Measurements from ENCODE around the gene LOXHD1. TPM values are rescaled to one million over a fixed set of nuclear protein-coding genes. Genes with fewer than 3 reads are reported as not detected.

The LOXHD1 gene
- total and polyA plus RNA-seq, 10 of the 15 experiments (the other 5 are each of a cell fraction or from before 2014, with no cell fraction given) = not detected

DNA sequence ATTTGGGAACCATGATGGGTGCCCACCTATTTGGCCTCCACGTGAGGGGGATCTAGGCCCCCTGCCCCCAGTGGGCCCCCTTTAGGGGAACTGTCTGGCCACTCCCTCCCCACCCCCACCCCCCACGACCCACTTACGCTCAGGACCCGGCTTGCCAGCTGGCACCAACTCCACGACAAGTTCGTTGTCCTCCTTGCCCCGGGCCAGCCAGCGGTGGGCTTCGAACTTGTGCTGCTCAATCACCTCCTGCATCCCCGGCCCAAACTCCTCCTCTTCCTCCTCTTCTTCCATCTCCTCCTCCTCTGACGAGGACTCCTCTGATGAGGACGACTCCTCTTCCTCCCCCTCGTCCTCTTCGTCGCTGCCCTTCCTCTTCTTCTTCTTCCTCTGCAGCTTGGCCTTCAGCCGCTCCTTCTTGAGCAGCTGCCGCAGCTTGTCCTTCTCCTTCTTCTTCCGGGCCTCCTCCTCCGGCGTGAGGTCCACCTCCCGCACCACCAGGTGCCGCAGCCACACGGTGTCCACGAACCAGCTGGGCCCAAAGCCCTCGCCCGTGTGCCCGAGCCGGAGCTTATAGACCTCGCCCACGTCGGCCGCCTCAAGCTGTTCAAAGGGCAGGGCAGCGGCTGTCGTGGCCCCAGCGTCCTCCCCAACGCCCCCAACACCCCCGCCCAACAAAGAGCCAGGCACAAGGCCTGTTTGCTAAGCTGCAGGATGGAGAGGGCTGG, 96.9 kb downstream of the LOXHD1 start (continued):
- TF ChIP-seq CEBPZ (IDR thresholded peaks at IDR 0.05; ENCODE audit: low read depth, low read length) = no peak
- no peak for TF ChIP-seq SREBF1 (IDR thresholded peaks at IDR 0.05; ENCODE audit: low read length)
- no peak for TF ChIP-seq SRF (IDR thresholded peaks at IDR 0.05; ENCODE audit: low read depth in 2 of 2, low read length in 2 of 2)
- no peak for TF ChIP-seq SMAD1 (IDR thresholded peaks at IDR 0.05; ENCODE audit: low read depth, partially characterized antibody)
- no peak for TF ChIP-seq FOXK2 (IDR thresholded peaks at IDR 0.05)
- no peak for TF ChIP-seq ZBTB33 (IDR thresholded peaks at IDR 0.05)

- Histone ChIP-seq H3K4me1 (ENCODE audit: control insufficient read depth, insufficient read depth, low read length) (no peaks in the 10 kb centered on the region), H3K4me3 (no peak overlapping the region), H2AFZ (ENCODE audit: control insufficient read depth, low read depth, low read length) (no peak overlapping the region), H4K20me1 (ENCODE audit: control insufficient read depth, insufficient read depth) (no peaks in the 10 kb centered on the region), H3K27ac (ENCODE audit: control insufficient read depth, insufficient read depth) (no peak overlapping the region), H3K9me3 (replicated peaks; ENCODE audit: control insufficient read depth, insufficient read depth, low read length) (no peaks in the 10 kb centered on the region), H3K9ac (ENCODE audit: control insufficient read depth, insufficient read depth, low read length) (no peak overlapping the region), H3K79me2 (ENCODE audit: control insufficient read depth, insufficient read depth, low read length) (no peaks in the 10 kb centered on the region), H3K36me3 (ENCODE audit: control insufficient read depth in 2 of 2, insufficient read depth in 2 of 2, low read length in 1 of 2) (no peaks in the 10 kb centered on the region), H3K27me3 (replicated peaks in 1 of 2; ENCODE audit: control insufficient read depth in 2 of 2, insufficient read depth in 2 of 2, low read length in 1 of 2) (peaks cover 0 to 4% of the 10 kb centered on the region in 2 experiments; a peak in 2 of 4 replicates), H3K4me2 (ENCODE audit: control insufficient read depth, insufficient read depth) (no peak overlapping the region)
- DNase-seq (ENCODE audit: low read depth, low spot score) (no peak), ATAC-seq (no peak), FAIRE-seq (no peak)
- in situ Hi-C loops (cut with MboI) (no loop called here), intact Hi-C loops (cut with micrococcal nuclease; ENCODE audit: unreplicated experiment) (no loop called here)
- CTCF ChIA-PET = no interaction called here
- BruUV-seq (replicated peaks) = no TSS peak
- SMC1A ChIA-PET (ENCODE audit: uncharacterized antibody, unreplicated experiment) = no interaction called here
- POLR2A ChIA-PET = no interaction called here
- 68% methylated on average over 9 of the region's 9 CpGs for WGBS (ENCODE audit: insufficient coverage, insufficient replicate concordance, low lambda C conversion rate, missing lambda C conversion rate)
- RAD21 ChIA-PET (ENCODE audit: unreplicated experiment) = interaction anchor here (0.6 kb wide), 1 partner anchor 89 kb away, joined by 4 read pairs; no protein-coding TSS in a partner anchor
- TF ChIP-seq KLF5 (IDR thresholded peaks at IDR 0.05; ENCODE audit: partially characterized antibody) = no peak
- no peak for TF ChIP-seq ZBTB11 (CRISPR knock-in tag; IDR thresholded peaks at IDR 0.05)
- no peak for TF ChIP-seq SMC3 (IDR thresholded peaks at IDR 0.05; ENCODE audit: borderline replicate concordance, low read length)
- no peak for TF ChIP-seq TCF3 (IDR thresholded peaks at IDR 0.05; ENCODE audit: borderline replicate concordance, insufficient read depth, low read depth, low read length)
- no peak for TF ChIP-seq POLR2AphosphoS5 (IDR thresholded peaks at IDR 0.05; ENCODE audit: low read length)
- no peak for TF ChIP-seq SP1 (IDR thresholded peaks at IDR 0.05; ENCODE audit: low read depth, low read length)
- TF ChIP-seq FOS (IDR thresholded peaks at IDR 0.05; ENCODE audit: borderline replicate concordance, extremely low read depth, insufficient read length) = no peak
- no peak for TF ChIP-seq KAT2A (conservative IDR thresholded peaks at IDR 0.05; ENCODE audit: control insufficient read depth, low read depth, low read length)
- no peak for TF ChIP-seq PML (IDR thresholded peaks at IDR 0.05; ENCODE audit: low read length)
Observed at GRCh38 chr18:46559296-46559695, 97.7 kb downstream of the LOXHD1 start.

All from GM12878 (cell line).